GM12873 (cell line): Measurements from ENCODE around the gene PCGF1.

Experiments used
- CTCF ChIP-seq: IDR thresholded peaks from 2 replicates; pipeline ENCODE4 v1.5.1; 2012; ENCODE audit warnings: low read depth, mild to moderate bottlenecking, moderate library complexity, low read length, control low read depth; ENCODE audit not compliant: insufficient read depth; ENCODE audit errors: missing control alignments

PCGF1 gene

GRCh38 chr2:74489906-74490305 lies 17.6 kb downstream of the PCGF1 start:
- no peak for TF ChIP-seq CTCF

GRCh38 chr2:74488643-74489481 lies 18.6 kb downstream of the PCGF1 start:
- no peak for TF ChIP-seq CTCF

GRCh38 chr2:74486141-74486540 lies 21.4 kb downstream of the PCGF1 start:
- no peak for TF ChIP-seq CTCF

- TF ChIP-seq CTCF: peak; percentile 94
Measured at GRCh38 chr2:74482801-74483674, 24.5 kb downstream of the PCGF1 start, which contains the start of the genes CCDC142 and TTC31. Gene CCDC142, minus strand, starts transcription at chr2:74482998. Its CDS starts 161 bp downstream, at chr2:74482837. Gene TTC31, plus strand, starts transcription at chr2:74483081. Its CDS starts 15 bp downstream, at chr2:74483096.

- peak; percentile 14 for TF ChIP-seq CTCF
Measured at GRCh38 chr2:74481961-74482800, 25.3 kb downstream of the PCGF1 start.

- TF ChIP-seq CTCF: no peak
Measured at GRCh38 chr2:74481431-74481830, 26.1 kb downstream of the PCGF1 start.
